Keratinocyte (primary cell): ENCODE data around the gene F12. TPM values are rescaled to one million over a fixed set of nuclear protein-coding genes. Genes with fewer than 3 reads are reported as not detected.

Experiments
- DNase-seq: peaks from one replicate; pipeline ENCODE4 v3.0.0-alpha.2; 2011; ENCODE audit warnings: low read depth, missing footprints, low spot score
- FAIRE-seq: peaks from 2 replicates; lab custom pipeline; 2011; peaks lifted over from hg19 to GRCh38; lab: Jason Lieb, UNC
- H2AFZ ChIP-seq: 2 replicates; pipeline ENCODE4 v1.6.0; 2012; ENCODE audit warnings: low read length, control low read depth, inconsistent platforms; ENCODE audit not compliant: control insufficient read depth
- H3K27ac ChIP-seq: 2 replicates; pipeline ENCODE4 v1.5.1; 2011; ENCODE audit warnings: low read length; ENCODE audit not compliant: control insufficient read depth, insufficient read depth
- H3K27me3 ChIP-seq: 3 replicates; pipeline ENCODE4 v1.6.0; 2011; ENCODE audit warnings: low read length; ENCODE audit not compliant: control insufficient read depth, insufficient read depth; ENCODE audit errors: extremely low read depth
- H3K36me3 ChIP-seq, 2 experiments: 2 replicates in 1 of 2; 3 replicates in 1 of 2; pipeline ENCODE4 v1.5.1; 2011; ENCODE audit warnings: low read length in 2 of 2, mild to moderate bottlenecking in 1 of 2; ENCODE audit not compliant: control insufficient read depth in 2 of 2, insufficient read depth in 2 of 2; ENCODE audit errors: extremely low read depth in 1 of 2
- H3K4me1 ChIP-seq: 3 replicates; pipeline ENCODE4 v1.5.1; 2011; ENCODE audit warnings: low read length; ENCODE audit not compliant: control insufficient read depth, insufficient read depth; ENCODE audit errors: extremely low read depth
- H3K4me2 ChIP-seq: 3 replicates; pipeline ENCODE4 v1.6.0; 2011; ENCODE audit warnings: low read depth, low read length; ENCODE audit not compliant: control insufficient read depth, insufficient read depth; ENCODE audit errors: extremely low read depth
- H3K4me3 ChIP-seq, 3 experiments: fragments of 200-600 bp in 1 of 3; sonication (generic) in 1 of 3; 2 replicates in 2 of 3; 3 replicates in 1 of 3; pipeline ENCODE4 v1.5.1; 2011 to 2016; ENCODE audit warnings: low read length in 3 of 3, mild to moderate bottlenecking in 3 of 3, control low read depth in 2 of 3, inconsistent platforms in 1 of 3, low read depth in 1 of 3, mixed read lengths in 1 of 3, mixed run types in 1 of 3, moderate library complexity in 1 of 3; ENCODE audit not compliant: control insufficient read depth in 2 of 3, insufficient read depth in 2 of 3; ENCODE audit errors: extremely low read depth in 1 of 3
- H3K79me2 ChIP-seq: 2 replicates; pipeline ENCODE4 v1.6.0; 2012; ENCODE audit warnings: low read length; ENCODE audit not compliant: control insufficient read depth, insufficient read depth
- H3K9ac ChIP-seq: 3 replicates; pipeline ENCODE4 v1.6.0; 2011; ENCODE audit warnings: low read length; ENCODE audit not compliant: control insufficient read depth, insufficient read depth; ENCODE audit errors: extremely low read depth
- H3K9me1 ChIP-seq: 3 replicates; pipeline ENCODE4 v1.6.0; 2011; ENCODE audit warnings: low read length; ENCODE audit not compliant: control insufficient read depth, insufficient read depth; ENCODE audit errors: extremely low read depth
- H3K9me3 ChIP-seq: 2 replicates; pipeline ENCODE4 v1.5.1; 2012; ENCODE audit warnings: low read depth, low read length; ENCODE audit not compliant: control insufficient read depth
- H4K20me1 ChIP-seq: 3 replicates; pipeline ENCODE4 v1.6.0; 2011; ENCODE audit warnings: low read length; ENCODE audit not compliant: control insufficient read depth, insufficient read depth; ENCODE audit errors: extremely low read depth
- EZH2 ChIP-seq: IDR thresholded peaks from one replicate; pipeline ENCODE4 v1.6.1; 2012; ENCODE audit warnings: inconsistent platforms, mild to moderate bottlenecking, low read length, moderate library complexity
- dilution Hi-C: fragments of 300-500 bp; cut with MboI; formaldehyde crosslinking; loops from one replicate; pipeline ENCODE4 v1.7.0; 2020; ENCODE audit warnings: low sequenced_read_pairs; ENCODE audit not compliant: extremely low pct_ligation_motif_present
- polyA plus RNA-seq, 5 experiments: library from polyadenylated mRNA; depleted of rRNA in 3 of 5; stranded (reverse) in 3 of 5; stranded (forward) in 1 of 5; unstranded in 1 of 5; fragments of >200 nt; gene quantifications; 1 replicate in 1 of 5; 2 replicates in 3 of 5; 3 replicates in 1 of 5; pipeline versions ENCODE4 v1.2.1 to v1.2.3, GENCODE V29; 2011 to 2012; ENCODE audit warnings: missing spikeins in 2 of 5, low read depth in 1 of 5, low replicate concordance in 1 of 5
- TF ChIP-seq, protein P1 (sequence below), 3 experiments: IDR thresholded peaks in 1 of 3; conservative IDR thresholded peaks in 1 of 3; optimal IDR thresholded peaks in 1 of 3; 2 replicates in 2 of 3; 3 replicates in 1 of 3; pipeline versions ENCODE3 to v1.5.1; 2011; ENCODE audit warnings: low read length in 3 of 3, mild to moderate bottlenecking in 3 of 3, moderate library complexity in 2 of 3, control low read depth in 1 of 3, inconsistent platforms in 1 of 3; ENCODE audit not compliant: insufficient read depth in 2 of 3; ENCODE audit errors: extremely low read depth in 1 of 3

The F12 gene
- polyA plus RNA-seq, 1 donor (not counting 4 experiments of a cell fraction or from before 2014, with no cell fraction given), result 7.7 TPM

DNA sequence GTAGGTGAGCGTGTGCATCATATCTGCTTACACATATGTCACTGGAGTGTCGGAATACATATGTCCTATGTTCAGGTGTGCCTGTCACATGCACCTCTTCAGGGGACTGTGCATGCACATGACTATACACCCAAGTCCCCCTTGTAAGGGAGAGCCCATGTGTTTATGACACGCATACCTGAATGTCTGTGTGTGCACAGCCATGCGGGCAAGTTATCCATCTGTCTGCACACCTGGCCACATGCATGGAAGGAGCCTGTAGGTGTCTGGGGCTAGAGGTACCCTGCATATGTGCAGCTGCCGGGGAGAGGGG is 52.3 kb downstream of the F12 start:
- no peak for TF ChIP-seq EZH2
- TF ChIP-seq, protein P1, sequence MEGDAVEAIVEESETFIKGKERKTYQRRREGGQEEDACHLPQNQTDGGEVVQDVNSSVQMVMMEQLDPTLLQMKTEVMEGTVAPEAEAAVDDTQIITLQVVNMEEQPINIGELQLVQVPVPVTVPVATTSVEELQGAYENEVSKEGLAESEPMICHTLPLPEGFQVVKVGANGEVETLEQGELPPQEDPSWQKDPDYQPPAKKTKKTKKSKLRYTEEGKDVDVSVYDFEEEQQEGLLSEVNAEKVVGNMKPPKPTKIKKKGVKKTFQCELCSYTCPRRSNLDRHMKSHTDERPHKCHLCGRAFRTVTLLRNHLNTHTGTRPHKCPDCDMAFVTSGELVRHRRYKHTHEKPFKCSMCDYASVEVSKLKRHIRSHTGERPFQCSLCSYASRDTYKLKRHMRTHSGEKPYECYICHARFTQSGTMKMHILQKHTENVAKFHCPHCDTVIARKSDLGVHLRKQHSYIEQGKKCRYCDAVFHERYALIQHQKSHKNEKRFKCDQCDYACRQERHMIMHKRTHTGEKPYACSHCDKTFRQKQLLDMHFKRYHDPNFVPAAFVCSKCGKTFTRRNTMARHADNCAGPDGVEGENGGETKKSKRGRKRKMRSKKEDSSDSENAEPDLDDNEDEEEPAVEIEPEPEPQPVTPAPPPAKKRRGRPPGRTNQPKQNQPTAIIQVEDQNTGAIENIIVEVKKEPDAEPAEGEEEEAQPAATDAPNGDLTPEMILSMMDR (optimal IDR thresholded peaks at IDR 0.05 in 1 of 3, IDR thresholded peaks at IDR 0.05 in 1 of 3, conservative IDR thresholded peaks at IDR 0.05 in 1 of 3; ENCODE audit: extremely low read depth in 1 of 3, insufficient read depth in 2 of 3, low read length in 3 of 3), result no peak
- FAIRE-seq (no peak), DNase-seq (no peak)
- dilution Hi-C loops, result no loop called here
- Histone ChIP-seq H3K9me3 (no peaks in the 10 kb centered on the region), H3K4me3 (no peak overlapping the region), H3K27ac (no peak overlapping the region), H3K4me2 (no peak overlapping the region), H2AFZ (no peak overlapping the region), H3K4me1 (peaks cover 26% of the 10 kb centered on the region), H3K36me3 (no peaks in the 10 kb centered on the region), H3K9ac (no peak overlapping the region), H3K79me2 (no peaks in the 10 kb centered on the region), H4K20me1 (no peaks in the 10 kb centered on the region), H3K27me3 (no peaks in the 10 kb centered on the region), H3K9me1 (no peaks in the 10 kb centered on the region)

DNA sequence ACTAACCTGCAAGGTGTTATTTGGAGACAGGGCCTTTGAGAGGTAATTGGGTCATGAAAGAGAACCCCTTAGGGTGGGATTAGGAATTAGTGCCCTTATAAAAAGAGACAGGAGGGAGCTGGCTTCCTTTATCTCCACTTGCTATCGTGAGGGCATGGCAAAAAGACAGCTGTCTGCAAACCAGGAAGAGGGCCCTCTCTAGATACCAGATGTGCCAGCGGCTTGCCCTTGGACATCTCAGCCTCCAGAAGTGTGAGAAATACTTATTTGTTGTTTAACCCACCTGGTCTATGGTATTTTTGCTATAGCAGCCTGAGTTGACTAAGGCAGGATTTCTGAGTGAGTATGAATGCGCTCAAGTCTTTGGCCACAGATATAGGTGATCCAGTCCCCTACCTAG is 52.6 kb downstream of the F12 start:
- no peak overlapping the region for H3K27ac ChIP-seq
- H3K4me3 ChIP-seq, result no peak overlapping the region
- H3K4me1 ChIP-seq, result peaks cover 25% of the 10 kb centered on the region
- H3K27me3 ChIP-seq, result no peaks in the 10 kb centered on the region
- no peak overlapping the region for H2AFZ ChIP-seq
- no peaks in the 10 kb centered on the region for H4K20me1 ChIP-seq
- FAIRE-seq, result no peak
- no peak for DNase-seq
- no peaks in the 10 kb centered on the region for H3K9me1 ChIP-seq
- H3K36me3 ChIP-seq, result no peaks in the 10 kb centered on the region
- H3K9ac ChIP-seq, result no peak overlapping the region
- TF ChIP-seq, protein P1 (optimal IDR thresholded peaks at IDR 0.05 in 1 of 3, IDR thresholded peaks at IDR 0.05 in 1 of 3, conservative IDR thresholded peaks at IDR 0.05 in 1 of 3; ENCODE audit: extremely low read depth in 1 of 3, insufficient read depth in 2 of 3, low read length in 3 of 3), result no peak
- TF ChIP-seq EZH2, result no peak
- no peak overlapping the region for H3K4me2 ChIP-seq
- H3K9me3 ChIP-seq, result no peaks in the 10 kb centered on the region
- dilution Hi-C loops, result no loop called here
- H3K79me2 ChIP-seq, result no peaks in the 10 kb centered on the region
